Loucy (cell line): ENCODE results near the gene HCFC1.

ENCODE experiments used
- H2AFZ ChIP-seq: fragments of 200-600 bp; sonication (generic); 2 replicates; pipeline ENCODE4 v1.6.0; 2016; ENCODE audit warnings: antibody characterized with exemption, mild to moderate bottlenecking, low read length, moderate library complexity
- H3F3A ChIP-seq: fragments of 200-600 bp; 2 replicates; pipeline ENCODE4 v1.6.0; 2016; ENCODE audit warnings: antibody characterized with exemption, low read depth, mild to moderate bottlenecking
- H3K27me3 ChIP-seq: fragments of 200-600 bp; sonication (generic); 2 replicates; pipeline ENCODE4 v1.6.1; 2014; ENCODE audit warnings: low read length, mild to moderate bottlenecking; ENCODE audit not compliant: insufficient read depth, poor library complexity, severe bottlenecking
- H3K36me3 ChIP-seq: fragments of 200-600 bp; sonication (generic); 2 replicates; pipeline ENCODE4 v1.6.1; 2016; ENCODE audit warnings: low read length; ENCODE audit not compliant: insufficient read depth
- H3K4me1 ChIP-seq: fragments of 200-600 bp; sonication (generic); 2 replicates; pipeline ENCODE4 v1.5.1; 2014; ENCODE audit warnings: low read length, mild to moderate bottlenecking; ENCODE audit not compliant: insufficient read depth, poor library complexity, severe bottlenecking
- H3K4me2 ChIP-seq: fragments of 200-600 bp; sonication (generic); 2 replicates; pipeline ENCODE4 v1.6.0; 2014; ENCODE audit warnings: antibody characterized with exemption, low read length, low read depth, mild to moderate bottlenecking; ENCODE audit not compliant: poor library complexity, severe bottlenecking
- H3K4me3 ChIP-seq: fragments of 200-600 bp; sonication (generic); 2 replicates; pipeline ENCODE4 v1.5.1; 2014; ENCODE audit warnings: low read length, mild to moderate bottlenecking, mixed read lengths; ENCODE audit not compliant: poor library complexity, severe bottlenecking
- H3K79me2 ChIP-seq: fragments of 200-600 bp; sonication (generic); 2 replicates; pipeline ENCODE4 v1.6.1; 2014; ENCODE audit warnings: low read length; ENCODE audit not compliant: insufficient read depth
- H3K9ac ChIP-seq: fragments of 200-600 bp; sonication (generic); 2 replicates; pipeline ENCODE4 v1.6.0; 2014; ENCODE audit warnings: mild to moderate bottlenecking, low read depth, low read length, moderate library complexity; ENCODE audit not compliant: poor library complexity, severe bottlenecking
- H3K9me2 ChIP-seq: fragments of 200-600 bp; sonication (generic); replicated peaks from 2 replicates; pipeline ENCODE4 v1.6.1; 2016; ENCODE audit warnings: low read depth, low read length, mixed read lengths
- H3K9me3 ChIP-seq: fragments of 200-600 bp; sonication (generic); 2 replicates; pipeline ENCODE4 v1.6.1; 2014; ENCODE audit warnings: mild to moderate bottlenecking, antibody characterized with exemption, low read length, low read depth; ENCODE audit not compliant: insufficient read depth
- H4K20me1 ChIP-seq: fragments of 200-600 bp; sonication (generic); 2 replicates; pipeline ENCODE4 v1.6.0; 2014; ENCODE audit warnings: antibody characterized with exemption, low read length, mild to moderate bottlenecking; ENCODE audit not compliant: insufficient read depth, poor library complexity, severe bottlenecking
- CTCF ChIP-seq: fragments of 200-600 bp; sonication (generic); conservative IDR thresholded peaks from 2 replicates; pipeline ENCODE4 v1.5.1; 2014; ENCODE audit warnings: mild to moderate bottlenecking, antibody characterized with exemption, low read length
- EZH2phosphoT487 ChIP-seq: fragments of 200-600 bp; IDR thresholded peaks from 2 replicates; pipeline ENCODE4 v1.6.1; 2018; ENCODE audit warnings: antibody characterized with exemption, mild to moderate bottlenecking, moderate library complexity, borderline replicate concordance

HCFC1 gene

GRCh38 chrX:153908219-153908860 is 63.3 kb downstream of the HCFC1 start:
- Histone ChIP-seq H3K27me3 (no peaks in the 10 kb centered on the region), H3K4me2 (no peak overlapping the region), H3K4me1 (no peaks in the 10 kb centered on the region), H3F3A (no peaks in the 10 kb centered on the region), H3K79me2 (no peaks in the 10 kb centered on the region), H3K36me3 (peaks cover 12% of the 10 kb centered on the region; the same call in 1 of the 2 replicates), H3K9me2 (no peaks in the 10 kb centered on the region), H3K9me3 (no peaks in the 10 kb centered on the region), H3K4me3 (no peak overlapping the region), H2AFZ (no peak overlapping the region), H3K9ac (no peak overlapping the region), H4K20me1 (no peaks in the 10 kb centered on the region)
- TF ChIP-seq EZH2phosphoT487 (no peak), CTCF (no peak)

- Histone ChIP-seq H3K79me2 (no peaks in the 10 kb centered on the region), H3F3A (no peaks in the 10 kb centered on the region), H3K9me3 (no peaks in the 10 kb centered on the region), H2AFZ (no peak overlapping the region), H3K9ac (no peak overlapping the region), H3K36me3 (peaks cover 4% of the 10 kb centered on the region; the same call in 1 of the 2 replicates), H3K9me2 (no peaks in the 10 kb centered on the region), H3K4me1 (peaks cover 6% of the 10 kb centered on the region), H3K4me2 (no peak overlapping the region), H3K27me3 (no peaks in the 10 kb centered on the region), H4K20me1 (no peaks in the 10 kb centered on the region), H3K4me3 (no peak overlapping the region)
- no peak for TF ChIP-seq CTCF
Measured at GRCh38 chrX:153907456-153907855, 64.2 kb downstream of the HCFC1 start.

GRCh38 chrX:153906126-153906917 is 65.3 kb downstream of the HCFC1 start:
- H2AFZ ChIP-seq: no peak overlapping the region
- no peaks in the 10 kb centered on the region for H3F3A ChIP-seq
- no peaks in the 10 kb centered on the region for H3K9me2 ChIP-seq
- H3K36me3 ChIP-seq: no peaks in the 10 kb centered on the region
- no peaks in the 10 kb centered on the region for H3K9me3 ChIP-seq
- H3K4me2 ChIP-seq: no peak overlapping the region
- no peaks in the 10 kb centered on the region for H3K79me2 ChIP-seq
- TF ChIP-seq CTCF (no peak), EZH2phosphoT487 (no peak)
- no peak overlapping the region for H3K4me3 ChIP-seq
- no peaks in the 10 kb centered on the region for H4K20me1 ChIP-seq
- H3K4me1 ChIP-seq: peaks cover 17% of the 10 kb centered on the region
- no peak overlapping the region for H3K9ac ChIP-seq
- no peaks in the 10 kb centered on the region for H3K27me3 ChIP-seq
